ENCODE data around the gene ANKMY2.

DNA sequence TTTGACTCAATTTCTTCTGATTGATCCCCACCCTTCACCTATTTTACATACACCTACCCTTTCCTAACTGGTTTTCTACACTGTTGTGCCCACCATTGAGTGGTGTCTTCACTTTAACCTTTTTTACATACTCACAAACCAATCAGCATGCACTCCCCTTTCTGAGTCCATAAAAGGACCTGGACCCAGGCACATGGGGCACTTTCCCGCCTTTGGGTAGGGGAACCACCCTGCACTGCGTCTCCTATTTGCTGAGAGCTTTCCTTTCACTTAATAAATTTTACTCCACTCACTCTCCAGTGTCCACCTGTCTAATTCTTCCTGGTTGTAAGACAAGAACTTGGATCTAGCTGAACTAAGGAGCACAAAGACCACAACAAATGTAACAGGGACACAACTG lies 33.8 kb downstream of the ANKMY2 start:
- TF ChIP-seq, protein P1, sequence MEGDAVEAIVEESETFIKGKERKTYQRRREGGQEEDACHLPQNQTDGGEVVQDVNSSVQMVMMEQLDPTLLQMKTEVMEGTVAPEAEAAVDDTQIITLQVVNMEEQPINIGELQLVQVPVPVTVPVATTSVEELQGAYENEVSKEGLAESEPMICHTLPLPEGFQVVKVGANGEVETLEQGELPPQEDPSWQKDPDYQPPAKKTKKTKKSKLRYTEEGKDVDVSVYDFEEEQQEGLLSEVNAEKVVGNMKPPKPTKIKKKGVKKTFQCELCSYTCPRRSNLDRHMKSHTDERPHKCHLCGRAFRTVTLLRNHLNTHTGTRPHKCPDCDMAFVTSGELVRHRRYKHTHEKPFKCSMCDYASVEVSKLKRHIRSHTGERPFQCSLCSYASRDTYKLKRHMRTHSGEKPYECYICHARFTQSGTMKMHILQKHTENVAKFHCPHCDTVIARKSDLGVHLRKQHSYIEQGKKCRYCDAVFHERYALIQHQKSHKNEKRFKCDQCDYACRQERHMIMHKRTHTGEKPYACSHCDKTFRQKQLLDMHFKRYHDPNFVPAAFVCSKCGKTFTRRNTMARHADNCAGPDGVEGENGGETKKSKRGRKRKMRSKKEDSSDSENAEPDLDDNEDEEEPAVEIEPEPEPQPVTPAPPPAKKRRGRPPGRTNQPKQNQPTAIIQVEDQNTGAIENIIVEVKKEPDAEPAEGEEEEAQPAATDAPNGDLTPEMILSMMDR (IDR thresholded peaks at IDR 0.05): no peak
- TF ChIP-seq ZFX (IDR thresholded peaks at IDR 0.05; ENCODE audit: borderline replicate concordance): no peak
